LHCN-M2 (cell line): ENCODE measurements around the gene C1QTNF2. TPM values are rescaled to one million over a fixed set of nuclear protein-coding genes. Genes with fewer than 3 reads are reported as not detected.

Experiments used
- DNase-seq: peaks from one replicate; pipeline ENCODE4 v3.0.0-alpha.2; 2012; ENCODE audit warnings: low read depth
- polyA plus RNA-seq: library from polyadenylated mRNA; unstranded; fragments of >200 nt; gene quantifications from one replicate; pipeline ENCODE4 v1.2.1, GENCODE V29; 2012; ENCODE audit warnings: missing spikeins
- total RNA-seq: library from RNA; depleted of rRNA; stranded (reverse); fragments of >200 nt; gene quantifications from 2 replicates; pipeline ENCODE4 v1.2.3, GENCODE V29; 2014; rRNA removed

C1QTNF2 gene
- 2.4 and 2.5 TPM in 2 replicates for total RNA-seq
- polyA plus RNA-seq = 4.8 TPM

GRCh38 chr5:160369990-160370712, at the start of gene C1QTNF2:
Gene C1QTNF2 (minus strand): TSS chr5:160370626. CDS start chr5:160355011, 15,615 bp downstream.
- DNase-seq = peak; percentile 78

- no peak for DNase-seq
Measured at GRCh38 chr5:160420331-160420610, 49.8 kb upstream of the C1QTNF2 start.

- DNase-seq = no peak
Measured at GRCh38 chr5:160419458-160420330, 49.3 kb upstream of the C1QTNF2 start.

GRCh38 chr5:160418561-160419457, 48.4 kb upstream of the C1QTNF2 start, which contains the start of gene SLU7:
Gene SLU7 (minus strand): TSS chr5:160419081. CDS start chr5:160415294, 3,787 bp downstream.
- DNase-seq = peak; percentile 94

- DNase-seq = peak; percentile 94
Measured at GRCh38 chr5:160399402-160400353, 29.3 kb upstream of the C1QTNF2 start, which contains the start of gene FAM200C. Gene FAM200C (minus strand): TSS chr5:160400054. CDS start chr5:160395490, 4,564 bp downstream.

GRCh38 chr5:160398806-160399205, 28.4 kb upstream of the C1QTNF2 start:
- DNase-seq = peak; percentile 22

- DNase-seq = no peak
Measured at GRCh38 chr5:160397492-160397891, 27.1 kb upstream of the C1QTNF2 start.

- DNase-seq = no peak
Measured at GRCh38 chr5:160395111-160395510, 24.7 kb upstream of the C1QTNF2 start.

GRCh38 chr5:160390787-160391696, 20.6 kb upstream of the C1QTNF2 start:
- DNase-seq = peak; percentile 30

- no peak for DNase-seq
Measured at GRCh38 chr5:160387445-160387844, 17.0 kb upstream of the C1QTNF2 start.

- DNase-seq = no peak
Measured at GRCh38 chr5:160385496-160385895, 15.1 kb upstream of the C1QTNF2 start.

GRCh38 chr5:160384681-160385080, 14.3 kb upstream of the C1QTNF2 start:
- no peak for DNase-seq

- no peak for DNase-seq
Measured at GRCh38 chr5:160382346-160382745, 11.9 kb upstream of the C1QTNF2 start.

- no peak for DNase-seq
Measured at GRCh38 chr5:160380041-160380440, 9.6 kb upstream of the C1QTNF2 start.

- DNase-seq = no peak
Measured at GRCh38 chr5:160379511-160379910, 9.1 kb upstream of the C1QTNF2 start.

- DNase-seq = no peak
Measured at GRCh38 chr5:160378330-160378729, 7.9 kb upstream of the C1QTNF2 start.

- DNase-seq = no peak
Measured at GRCh38 chr5:160377651-160378050, 7.2 kb upstream of the C1QTNF2 start.

- DNase-seq = no peak
Measured at GRCh38 chr5:160376416-160376815, 6.0 kb upstream of the C1QTNF2 start.

GRCh38 chr5:160375701-160376100, 5.3 kb upstream of the C1QTNF2 start:
- DNase-seq = no peak
